A549 (cell line): ENCODE data around the gene TTC21B.

ENCODE experiments used
- CEBPB ChIP-seq, 2 experiments: fragments of >200 bp in 1 of 2; sonication (Bioruptor Twin) in 1 of 2; formaldehyde crosslinking in 1 of 2; IDR thresholded peaks; 2 replicates each; pipeline ENCODE4 v1.6.1; 2012 to 2016
- HMGXB4 ChIP-seq: fragments of 250-450 bp; sonication (Bioruptor Pico); IDR thresholded peaks from 2 replicates; pipeline ENCODE4 v1.5.0; 2021; ENCODE audit warnings: mild to moderate bottlenecking, moderate library complexity, borderline replicate concordance
- RAD21 ChIP-seq, 2 experiments: fragments of >200 bp in 1 of 2; sonication (Bioruptor Twin) in 1 of 2; formaldehyde crosslinking in 1 of 2; IDR thresholded peaks in 1 of 2; conservative IDR thresholded peaks in 1 of 2; 2 replicates in 1 of 2; 3 replicates in 1 of 2; pipeline ENCODE4 v1.6.1; 2012 to 2018; ENCODE audit warnings: inconsistent platforms in 1 of 2
- USF2 ChIP-seq: fragments of 450-650 bp; IDR thresholded peaks from 2 replicates; pipeline ENCODE4 v1.6.1; 2014; ENCODE audit warnings: antibody characterized with exemption
- TF ChIP-seq, protein P1 (sequence below): fragments of >200 bp; sonication (Bioruptor Twin); formaldehyde crosslinking; IDR thresholded peaks from 3 replicates; pipeline ENCODE4 v1.5.1; 2016

GRCh38 chr2:165911231-165911630 lies 42.3 kb downstream of the TTC21B start:
- TF ChIP-seq, protein P1, sequence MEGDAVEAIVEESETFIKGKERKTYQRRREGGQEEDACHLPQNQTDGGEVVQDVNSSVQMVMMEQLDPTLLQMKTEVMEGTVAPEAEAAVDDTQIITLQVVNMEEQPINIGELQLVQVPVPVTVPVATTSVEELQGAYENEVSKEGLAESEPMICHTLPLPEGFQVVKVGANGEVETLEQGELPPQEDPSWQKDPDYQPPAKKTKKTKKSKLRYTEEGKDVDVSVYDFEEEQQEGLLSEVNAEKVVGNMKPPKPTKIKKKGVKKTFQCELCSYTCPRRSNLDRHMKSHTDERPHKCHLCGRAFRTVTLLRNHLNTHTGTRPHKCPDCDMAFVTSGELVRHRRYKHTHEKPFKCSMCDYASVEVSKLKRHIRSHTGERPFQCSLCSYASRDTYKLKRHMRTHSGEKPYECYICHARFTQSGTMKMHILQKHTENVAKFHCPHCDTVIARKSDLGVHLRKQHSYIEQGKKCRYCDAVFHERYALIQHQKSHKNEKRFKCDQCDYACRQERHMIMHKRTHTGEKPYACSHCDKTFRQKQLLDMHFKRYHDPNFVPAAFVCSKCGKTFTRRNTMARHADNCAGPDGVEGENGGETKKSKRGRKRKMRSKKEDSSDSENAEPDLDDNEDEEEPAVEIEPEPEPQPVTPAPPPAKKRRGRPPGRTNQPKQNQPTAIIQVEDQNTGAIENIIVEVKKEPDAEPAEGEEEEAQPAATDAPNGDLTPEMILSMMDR: no peak
- TF ChIP-seq RAD21 (conservative IDR thresholded peaks at IDR 0.05 in 1 of 2, IDR thresholded peaks at IDR 0.05 in 1 of 2): no peak
- TF ChIP-seq CEBPB (IDR thresholded peaks at IDR 0.05): no peak
- TF ChIP-seq USF2: no peak
- TF ChIP-seq HMGXB4 (CRISPR knock-in tag): no peak
